Suprapubic skin (tissue), 4 donors: ENCODE data around the gene DEPP1.

Experiments
- EP300 ChIP-seq: sonication (generic); formaldehyde crosslinking; IDR thresholded peaks from one replicate; pipeline ENCODE4 v1.6.1; 2017; ENCODE audit warnings: antibody characterized with exemption
- POLR2A ChIP-seq, 2 donors: fragments of 450-650 bp; IDR thresholded peaks; one replicate each; pipeline ENCODE4 v1.6.1; 2017; ENCODE audit warnings: antibody characterized with exemption in 2 of 2, mild to moderate bottlenecking in 2 of 2, moderate library complexity in 2 of 2
- POLR2AphosphoS5 ChIP-seq, 3 donors: sonication (generic); formaldehyde crosslinking; IDR thresholded peaks; one replicate each; pipeline ENCODE4 v1.6.1; 2017; ENCODE audit warnings: antibody characterized with exemption in 3 of 3
- TF ChIP-seq, protein P1 (sequence below), 2 donors: fragments of 200-600 bp in 1 of 2; fragments of 450-650 bp in 1 of 2; sonication (generic) in 1 of 2; IDR thresholded peaks; one replicate each; pipeline ENCODE4 v1.5.1; 2016 to 2019; ENCODE audit warnings: antibody characterized with exemption in 2 of 2, mild to moderate bottlenecking in 1 of 2, moderate library complexity in 1 of 2

DNA sequence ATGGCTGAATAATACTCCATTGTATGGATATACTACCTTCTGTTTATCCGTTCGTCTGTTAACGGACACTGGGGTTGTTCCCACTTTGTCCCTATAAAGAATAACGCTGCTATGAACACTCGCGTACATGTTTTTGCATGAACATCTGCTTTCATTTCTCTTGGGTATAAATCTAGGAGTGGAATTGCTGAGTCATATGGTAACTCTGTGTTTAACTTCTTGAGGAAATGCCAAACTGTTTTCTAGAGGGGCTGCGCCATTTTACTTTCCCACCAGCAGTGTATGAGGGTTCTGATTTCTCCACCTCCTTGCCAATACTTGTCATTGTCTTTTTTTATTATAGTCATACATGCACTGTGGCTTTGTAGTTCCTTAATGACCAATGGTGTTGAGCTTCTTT, 39.7 kb downstream of the DEPP1 start:
- TF ChIP-seq, protein P1, sequence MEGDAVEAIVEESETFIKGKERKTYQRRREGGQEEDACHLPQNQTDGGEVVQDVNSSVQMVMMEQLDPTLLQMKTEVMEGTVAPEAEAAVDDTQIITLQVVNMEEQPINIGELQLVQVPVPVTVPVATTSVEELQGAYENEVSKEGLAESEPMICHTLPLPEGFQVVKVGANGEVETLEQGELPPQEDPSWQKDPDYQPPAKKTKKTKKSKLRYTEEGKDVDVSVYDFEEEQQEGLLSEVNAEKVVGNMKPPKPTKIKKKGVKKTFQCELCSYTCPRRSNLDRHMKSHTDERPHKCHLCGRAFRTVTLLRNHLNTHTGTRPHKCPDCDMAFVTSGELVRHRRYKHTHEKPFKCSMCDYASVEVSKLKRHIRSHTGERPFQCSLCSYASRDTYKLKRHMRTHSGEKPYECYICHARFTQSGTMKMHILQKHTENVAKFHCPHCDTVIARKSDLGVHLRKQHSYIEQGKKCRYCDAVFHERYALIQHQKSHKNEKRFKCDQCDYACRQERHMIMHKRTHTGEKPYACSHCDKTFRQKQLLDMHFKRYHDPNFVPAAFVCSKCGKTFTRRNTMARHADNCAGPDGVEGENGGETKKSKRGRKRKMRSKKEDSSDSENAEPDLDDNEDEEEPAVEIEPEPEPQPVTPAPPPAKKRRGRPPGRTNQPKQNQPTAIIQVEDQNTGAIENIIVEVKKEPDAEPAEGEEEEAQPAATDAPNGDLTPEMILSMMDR (IDR thresholded peaks at IDR 0.05): no peak
- TF ChIP-seq POLR2A (IDR thresholded peaks at IDR 0.05): no peak
- no peak for TF ChIP-seq EP300
- no peak for TF ChIP-seq POLR2AphosphoS5 (IDR thresholded peaks at IDR 0.05)
